Kidney (tissue), 14 donors: ENCODE results near the gene OTOF. TPM values are rescaled to one million over a fixed set of nuclear protein-coding genes. Genes with fewer than 3 reads are reported as not detected.

Experiments used
- DNase-seq, 5 donors: peaks; one replicate each; pipeline ENCODE4 v3.0.0-alpha.2; 2013 to 2020
- FAIRE-seq: peaks from 2 replicates; lab custom pipeline; 2012; peaks lifted over from hg19 to GRCh38; lab: Jason Lieb, UNC
- H3K27ac ChIP-seq, 2 donors: one replicate each; pipeline ENCODE4 v1.7.0; 2013; ENCODE audit warnings: low read depth in 2 of 2, low read length in 2 of 2, inconsistent platforms in 1 of 2
- H3K27me3 ChIP-seq: one replicate; pipeline ENCODE4 v1.7.1; 2013; ENCODE audit warnings: low read length, inconsistent platforms; ENCODE audit not compliant: control insufficient read depth, insufficient read depth
- H3K36me3 ChIP-seq, 3 donors: one replicate each; pipeline versions ENCODE4 v1.7.0 to v1.7.1; 2013; ENCODE audit warnings: low read length in 3 of 3, control low read depth in 1 of 3, inconsistent platforms in 1 of 3; ENCODE audit not compliant: insufficient read depth in 3 of 3, control insufficient read depth in 2 of 3
- H3K4me1 ChIP-seq, 3 donors: one replicate each; pipeline versions ENCODE4 v1.7.0 to v1.7.1; 2013; ENCODE audit warnings: low read length in 3 of 3, inconsistent platforms in 1 of 3, low read depth in 1 of 3; ENCODE audit not compliant: control insufficient read depth in 2 of 3, insufficient read depth in 2 of 3
- H3K4me3 ChIP-seq, 3 donors: one replicate each; pipeline versions ENCODE4 v1.7.0 to v1.8.1; 2013; ENCODE audit warnings: low read length in 3 of 3, control low read depth in 1 of 3, inconsistent platforms in 1 of 3
- H3K9ac ChIP-seq, 3 donors: one replicate each; pipeline versions ENCODE4 v1.7.0 to v1.7.1; 2013; ENCODE audit warnings: low read length in 3 of 3, control low read depth in 1 of 3, inconsistent platforms in 1 of 3
- H3K9me3 ChIP-seq, 3 donors: one replicate each; pipeline versions ENCODE4 v1.7.0 to v1.7.1; 2013; ENCODE audit warnings: low read length in 3 of 3, control low read depth in 1 of 3, inconsistent platforms in 1 of 3; ENCODE audit not compliant: control insufficient read depth in 2 of 3, insufficient read depth in 1 of 3
- CTCF ChIP-seq: IDR thresholded peaks from 3 replicates; pipeline ENCODE4 v1.5.1; 2012; ENCODE audit warnings: mild to moderate bottlenecking, moderate library complexity, borderline replicate concordance; ENCODE audit not compliant: insufficient read depth; ENCODE audit errors: extremely low read depth
- intact Hi-C: fragments of 100-400 bp; cut with DNase I; formaldehyde crosslinking; loops from one replicate; pipeline ENCODE4 v1.11.1; 2022
- polyA plus RNA-seq: library from polyadenylated mRNA; stranded (reverse); fragments of 350-450 nt; fragmentation: Illumina TruSeq; extraction: RNeasy Lipid Tissue Mini Kit (QIAGEN cat#74804); gene quantifications from one replicate; pipeline ENCODE4 v1.2.3, GENCODE V29; 2014; ENCODE audit warnings: low read depth, low replicate concordance; ENCODE audit not compliant: insufficient read depth
- total RNA-seq: library from RNA; stranded (reverse); fragmentation: NEBNext Ultra II Directional; extraction: Animal tissue kit (Norgen Biotek cat#: 25700); gene quantifications from one replicate; pipeline ENCODE4 v1.2.1, GENCODE V29; 2021
- donor health status: control.
- donor health status: control.
- donor health status: control.
- donor health status: control.
- donor health status: control.
- donor health status: DM: yes; HTN: yes; CAD: no.
- donor health status: Normal renal cell carcinoma (clear cell type).

Gene OTOF
- total and polyA plus RNA-seq, 2 donors from 2014 or later = 0.16 TPM; not detected in 1

- H3K36me3 ChIP-seq = no peaks in the 10 kb centered on the region
- H3K27ac ChIP-seq = no peak overlapping the region
- DNase-seq (peak in 1 of 5 donors; percentile 12), FAIRE-seq (no peak)
- H3K9me3 ChIP-seq = no peaks in the 10 kb centered on the region
- no peaks in the 10 kb centered on the region for H3K4me1 ChIP-seq
- TF ChIP-seq CTCF = no peak
- H3K9ac ChIP-seq = no peak overlapping the region
- intact Hi-C loops = no loop called here
- H3K27me3 ChIP-seq = no peaks in the 10 kb centered on the region
- H3K4me3 ChIP-seq = no peak overlapping the region
Observed at GRCh38 chr2:26483957-26484565, 6.1 kb upstream of the OTOF start.

GRCh38 chr2:26483516-26483915 is 5.6 kb upstream of the OTOF start:
- no peak overlapping the region for H3K4me3 ChIP-seq
- H3K4me1 ChIP-seq = no peaks in the 10 kb centered on the region
- no peak overlapping the region for H3K9ac ChIP-seq
- no peaks in the 10 kb centered on the region for H3K9me3 ChIP-seq
- no peak for TF ChIP-seq CTCF
- H3K27me3 ChIP-seq = no peaks in the 10 kb centered on the region
- FAIRE-seq (no peak), DNase-seq (peak in 1 of 5 donors; percentile 53)
- intact Hi-C loops = no loop called here
- no peak overlapping the region for H3K27ac ChIP-seq
- no peaks in the 10 kb centered on the region for H3K36me3 ChIP-seq

GRCh38 chr2:26483027-26483326 is 5.1 kb upstream of the OTOF start:
- no peak for FAIRE-seq
- no peak overlapping the region for H3K4me3 ChIP-seq
- H3K27me3 ChIP-seq = no peaks in the 10 kb centered on the region
- no peaks in the 10 kb centered on the region for H3K9me3 ChIP-seq
- H3K36me3 ChIP-seq = no peaks in the 10 kb centered on the region
- H3K9ac ChIP-seq = no peak overlapping the region
- no peak for DNase-seq
- TF ChIP-seq CTCF = no peak
- H3K27ac ChIP-seq = no peak overlapping the region
- intact Hi-C loops = no loop called here
- no peaks in the 10 kb centered on the region for H3K4me1 ChIP-seq
